GM12891 (cell line): ENCODE data around the gene BLCAP.

Experiments used
- POLR2A ChIP-seq: IDR thresholded peaks from 2 replicates; pipeline ENCODE4 v1.6.1; 2011; ENCODE audit warnings: low read depth, low read length, control low read depth
- TAF1 ChIP-seq: IDR thresholded peaks from 2 replicates; pipeline ENCODE4 v1.6.1; 2011; ENCODE audit warnings: low read depth, low read length, control low read depth

GRCh38 chr20:37510226-37510625 is 17.4 kb downstream of the BLCAP start:
- TF ChIP-seq POLR2A (no peak), TAF1 (no peak)
